GM19193 (cell line): ENCODE data around the gene CROCC.

Source experiments
- POLR2A ChIP-seq: IDR thresholded peaks from 4 replicates; pipeline ENCODE4 v1.6.1; 2011; ENCODE audit not compliant: insufficient read depth, insufficient read length; ENCODE audit errors: extremely low read depth

CROCC gene

GRCh38 chr1:17013491-17014320 is 92.0 kb downstream of the CROCC start:
- TF ChIP-seq POLR2A = no peak

- TF ChIP-seq POLR2A = no peak
Measured at GRCh38 chr1:17014671-17015567, 93.2 kb downstream of the CROCC start.

- no peak for TF ChIP-seq POLR2A
Measured at GRCh38 chr1:17016317-17016661, 94.6 kb downstream of the CROCC start.

GRCh38 chr1:17017435-17017834 is 95.7 kb downstream of the CROCC start:
- no peak for TF ChIP-seq POLR2A

- TF ChIP-seq POLR2A = no peak
Measured at GRCh38 chr1:17018849-17019248, 97.1 kb downstream of the CROCC start.

GRCh38 chr1:17020502-17020901 is 98.8 kb downstream of the CROCC start:
- TF ChIP-seq POLR2A = no peak

- TF ChIP-seq POLR2A = no peak
Measured at GRCh38 chr1:17021896-17022295, 100.2 kb downstream of the CROCC start.
